Heart right ventricle (tissue), 16 donors: ENCODE results near the gene GGT6. TPM values are rescaled to one million over a fixed set of nuclear protein-coding genes. Genes with fewer than 3 reads are reported as not detected.

ENCODE experiments used
- ATAC-seq, 8 donors: fragments of 200-7000 bp; cut with Tn5 transposase; one replicate each; pipeline ENCODE4 v1.9.1; 2020; ENCODE audit warnings: mild to moderate bottlenecking in 8 of 8, moderate library complexity in 8 of 8, moderate number of reproducible peaks in 1 of 8
- DNase-seq, 2 donors: peaks; one replicate each; pipeline ENCODE4 v3.0.0-alpha.2; 2020
- H3K27ac ChIP-seq, 10 donors: fragments of 200-600 bp; sonication (generic) in 2 of 10; one replicate each; pipeline versions ENCODE4 v1.5.0 to v1.8.0; 2020 to 2022; ENCODE audit warnings: mild to moderate bottlenecking in 3 of 10
- H3K27me3 ChIP-seq, 7 donors: fragments of 200-600 bp; one replicate each; pipeline ENCODE4 v1.8.0; 2021 to 2022; ENCODE audit warnings: mild to moderate bottlenecking in 2 of 7
- H3K36me3 ChIP-seq, 9 donors: fragments of 200-600 bp; sonication (generic) in 1 of 9; one replicate each; pipeline versions ENCODE4 v1.5.0 to v1.8.0; 2020 to 2022; ENCODE audit warnings: mild to moderate bottlenecking in 2 of 9
- H3K4me1 ChIP-seq, 9 donors: fragments of 200-600 bp; sonication (generic) in 1 of 9; one replicate each; pipeline versions ENCODE4 v1.5.0 to v1.8.0; 2020 to 2022; ENCODE audit warnings: mild to moderate bottlenecking in 4 of 9
- H3K4me3 ChIP-seq, 10 donors: fragments of 200-600 bp; sonication (generic) in 2 of 10; one replicate each; pipeline versions ENCODE4 v1.5.0 to v1.8.0; 2020 to 2022; ENCODE audit warnings: mild to moderate bottlenecking in 7 of 10, moderate library complexity in 2 of 10
- H3K9me3 ChIP-seq, 11 donors: fragments of 200-600 bp in 10 of 11; sonication (generic) in 2 of 11; one replicate each; pipeline versions ENCODE4 v1.5.0 to v1.8.0; 2013 to 2022; ENCODE audit warnings: mild to moderate bottlenecking in 2 of 11, control low read depth in 1 of 11, moderate library complexity in 1 of 11
- CTCF ChIP-seq, 9 donors: fragments of 200-600 bp; sonication (generic) in 2 of 9; IDR thresholded peaks; one replicate each; pipeline versions ENCODE4 v1.5.0 to v1.8.0; 2021 to 2022; ENCODE audit warnings: antibody characterized with exemption in 9 of 9, mild to moderate bottlenecking in 5 of 9, moderate library complexity in 1 of 9
- WGBS, 2 donors: extraction: QIAGEN DNeasy Blood & Tissue Kit; methylation state at CpG; one replicate each; pipeline ENCODE4 v1.1.7; 2013; ENCODE audit warnings: inconsistent platforms in 1 of 2; 5-methylcytosine and 5-hydroxymethylcytosine counted together
- intact Hi-C, 10 donors: fragments of 100-400 bp; cut with DNase I; formaldehyde crosslinking; loops; one replicate each; pipeline versions ENCODE4 v1.11.1 to v1.14.2; 2022
- polyA plus RNA-seq, 2 donors: library from polyadenylated mRNA; stranded (reverse); fragments of 200-250 nt; gene quantifications; one replicate each; pipeline ENCODE4 v1.2.3, GENCODE V29; 2013
- total RNA-seq, 10 donors: library from RNA; stranded (reverse); fragmentation: NEBNext Ultra II Directional in 3 of 10; extraction: Animal tissue kit (Norgen Biotek cat#: 25700) in 3 of 10; gene quantifications; one replicate each; pipeline versions ENCODE4 v1.2.1 to v1.2.4, GENCODE V29; 2021 to 2023
- donor health status: Arrhythmogenic right ventricular cardiomyopathy.
- donor health status: ischemic (EF 13 %, LVEDD 7.1; RV severe dilation, severe dysfunction).
- donor health status: healthy with polysubstance abuse.
- donor health status: DM: no; HTN: yes; CAD: no.
- donor health status: DM: no; HTN: no; CAD: no.
- donor health status: ischemic (EF 25% LVEDD 6.9; RV normal size, moderate dysfunction).
- donor health status: ischemic (EF 25% LVEDD 5.7; RV mildly dilated, moderate dysfunction).
- donor health status: healthy.
- donor health status: DM: yes; HTN: yes; CAD: no.
- donor health status: Ischemic cardiomyopathy.
- donor health status: ischemic (EF 35%, LVEDD 5.7; RV mildly dilated, moderate dysfunction).
- donor health status: nonischemic (EF 11% LVEDD 7.7; RV severe dilation, severe dysfunction).
- donor health status: DM: yes; HTN: yes; CAD: no.
- donor health status: PGD.
- donor health status: ischemic (EF 29% LVEDD 5.4; RV normal size, mild dysfunction).
- donor health status: nonischemic (EF 23%, LVEDD 6.1; RV moderate dilation, normal function).

The GGT6 gene
- total and polyA plus RNA-seq, 12 donors: 0.03 to 0.19 (median 0.12) TPM; not detected in 6

- ATAC-seq (no peak), DNase-seq (no peak)
- H3K4me1 ChIP-seq: peaks cover 25 to 81% (median 63%) of the 10 kb centered on the region in 9 donors
- 91 to 92% methylated on average over 8 of the region's 8 CpGs for WGBS, 2 donors
- intact Hi-C loops: loop anchor here in 4 of 10 donors (5.0 to 10.0 kb wide), 3 partner anchors 42 to 117 kb away; partner anchors contain the start of gene SPNS2 (in 1 of the 4)
- no peaks in the 10 kb centered on the region for H3K9me3 ChIP-seq
- H3K27me3 ChIP-seq: no peaks in the 10 kb centered on the region
- peak overlapping the region in 4 of 10 donors; percentile 35 to 88 (median 80) for H3K27ac ChIP-seq
- no peak overlapping the region for H3K4me3 ChIP-seq
- peaks cover 0 to 64% (median 22%) of the 10 kb centered on the region in 9 donors for H3K36me3 ChIP-seq
- TF ChIP-seq CTCF (IDR thresholded peaks at IDR 0.05): no peak
Measured at GRCh38 chr17:4539025-4539424, 21.4 kb downstream of the GGT6 start.

- no peaks in the 10 kb centered on the region for H3K9me3 ChIP-seq
- peak overlapping the region in 8 of 10 donors; percentile 60 to 88 (median 78) for H3K27ac ChIP-seq
- intact Hi-C loops: loop anchor here in 4 of 10 donors (5.0 to 10.0 kb wide), 3 partner anchors 41 to 116 kb away; partner anchors contain the start of gene SPNS2 (in 1 of the 4)
- H3K27me3 ChIP-seq: no peaks in the 10 kb centered on the region
- ATAC-seq (no peak), DNase-seq (no peak)
- no peak overlapping the region for H3K4me3 ChIP-seq
- no peak for TF ChIP-seq CTCF (IDR thresholded peaks at IDR 0.05)
- peaks cover 25 to 87% (median 67%) of the 10 kb centered on the region in 9 donors for H3K4me1 ChIP-seq
- 67% methylated on average over 13 of the region's 13 CpGs for WGBS, 2 donors
- H3K36me3 ChIP-seq: peaks cover 0 to 58% (median 21%) of the 10 kb centered on the region in 9 donors
Measured at GRCh38 chr17:4538236-4539002, 22.0 kb downstream of the GGT6 start.

- 57 to 68% methylated on average over 19 of the region's 19 CpGs for WGBS, 2 donors
- H3K4me1 ChIP-seq: peaks cover 25 to 95% (median 71%) of the 10 kb centered on the region in 9 donors
- no peaks in the 10 kb centered on the region for H3K9me3 ChIP-seq
- peak in 1 of 2 donors; percentile 41 for DNase-seq
- intact Hi-C loops: loop anchor here in 4 of 10 donors (5.0 to 10.0 kb wide), 3 partner anchors 40 to 115 kb away; partner anchors contain the start of gene SPNS2 (in 1 of the 4)
- H3K36me3 ChIP-seq: peaks cover 0 to 51% (median 15%) of the 10 kb centered on the region in 9 donors
- no peak overlapping the region for H3K4me3 ChIP-seq
- no peaks in the 10 kb centered on the region for H3K27me3 ChIP-seq
- ATAC-seq: peak in 6 of 8 donors; percentile 2 to 15 (median 6)
- H3K27ac ChIP-seq: peak overlapping the region; percentile 8 to 88 (median 77)
- no peak for TF ChIP-seq CTCF (IDR thresholded peaks at IDR 0.05)
Measured at GRCh38 chr17:4537451-4538235, 22.7 kb downstream of the GGT6 start.
